Common myeloid progenitor, CD34-positive (primary cell): ENCODE data around the gene VTI1A.

ENCODE experiments used
- CTCF ChIA-PET: fragments of 350-600 bp; sonication (Branson Sonifier 250); formaldehyde crosslinking; loops from one replicate; lab custom pipeline; 2021; ENCODE audit warnings: antibody characterized with exemption; lab: Charles Lee
- POLR2A ChIA-PET: fragments of 350-600 bp; sonication (Branson Sonifier 250); formaldehyde crosslinking; loops from one replicate; lab custom pipeline; 2021; ENCODE audit warnings: antibody characterized with exemption; lab: Charles Lee
- DNase-seq, 3 donors: peaks; one replicate each; pipeline versions ENCODE4 v3.0.0 to v3.0.0-alpha.2; 2013
- H3K27ac ChIP-seq, 2 experiments: 1 replicate in 1 of 2; 2 replicates in 1 of 2; pipeline ENCODE4 v1.7.0; 2013; ENCODE audit warnings: inconsistent platforms in 2 of 2, low read length in 2 of 2, mild to moderate bottlenecking in 2 of 2, low read depth in 1 of 2, moderate library complexity in 1 of 2; ENCODE audit not compliant: severe bottlenecking in 2 of 2, insufficient read depth in 1 of 2, poor library complexity in 1 of 2
- H3K27me3 ChIP-seq, 5 experiments: replicated peaks in 2 of 5; 1 replicate in 3 of 5; 2 replicates in 2 of 5; pipeline versions ENCODE4 v1.6.1 to v1.7.0; 2013; ENCODE audit warnings: low read length in 4 of 5, mild to moderate bottlenecking in 2 of 5, moderate library complexity in 2 of 5, inconsistent platforms in 1 of 5; ENCODE audit not compliant: insufficient read depth in 5 of 5, control insufficient read depth in 4 of 5
- H3K36me3 ChIP-seq, 4 experiments: 1 replicate in 2 of 4; 2 replicates in 2 of 4; pipeline versions ENCODE4 v1.6.1 to v1.7.0; 2013; ENCODE audit warnings: low read length in 3 of 4, control low read depth in 1 of 4, mild to moderate bottlenecking in 1 of 4; ENCODE audit not compliant: control insufficient read depth in 4 of 4, insufficient read depth in 4 of 4
- H3K4me1 ChIP-seq, 4 experiments: 1 replicate in 3 of 4; 2 replicates in 1 of 4; pipeline versions ENCODE4 v1.6.1 to v1.7.1; 2013; ENCODE audit warnings: low read length in 3 of 4, mild to moderate bottlenecking in 3 of 4, control low read depth in 1 of 4, inconsistent platforms in 1 of 4, moderate library complexity in 1 of 4; ENCODE audit not compliant: control insufficient read depth in 4 of 4, insufficient read depth in 4 of 4; ENCODE audit errors: control extremely low read depth in 1 of 4
- H3K4me3 ChIP-seq, 7 experiments: 1 replicate in 4 of 7; 2 replicates in 3 of 7; pipeline versions ENCODE4 v1.5.1 to v1.7.0; 2013; ENCODE audit warnings: mild to moderate bottlenecking in 7 of 7, low read length in 6 of 7, moderate library complexity in 6 of 7, inconsistent platforms in 2 of 7, low read depth in 2 of 7, control low read depth in 1 of 7; ENCODE audit not compliant: insufficient read depth in 4 of 7, control insufficient read depth in 1 of 7; ENCODE audit errors: extremely low read depth in 1 of 7
- H3K9me3 ChIP-seq, 5 experiments: 1 replicate in 4 of 5; 2 replicates in 1 of 5; pipeline versions ENCODE4 v1.6.1 to v1.7.1; 2013; ENCODE audit warnings: low read length in 4 of 5, mild to moderate bottlenecking in 2 of 5, inconsistent platforms in 1 of 5, low read depth in 1 of 5, moderate library complexity in 1 of 5; ENCODE audit not compliant: control insufficient read depth in 4 of 5, insufficient read depth in 2 of 5; ENCODE audit errors: control extremely low read depth in 1 of 5
- WGBS: methylation state at CpG from one replicate; pipeline ENCODE4 v1.1.5; 2013; ENCODE audit not compliant: insufficient coverage; 5-methylcytosine and 5-hydroxymethylcytosine counted together

Gene VTI1A

DNA sequence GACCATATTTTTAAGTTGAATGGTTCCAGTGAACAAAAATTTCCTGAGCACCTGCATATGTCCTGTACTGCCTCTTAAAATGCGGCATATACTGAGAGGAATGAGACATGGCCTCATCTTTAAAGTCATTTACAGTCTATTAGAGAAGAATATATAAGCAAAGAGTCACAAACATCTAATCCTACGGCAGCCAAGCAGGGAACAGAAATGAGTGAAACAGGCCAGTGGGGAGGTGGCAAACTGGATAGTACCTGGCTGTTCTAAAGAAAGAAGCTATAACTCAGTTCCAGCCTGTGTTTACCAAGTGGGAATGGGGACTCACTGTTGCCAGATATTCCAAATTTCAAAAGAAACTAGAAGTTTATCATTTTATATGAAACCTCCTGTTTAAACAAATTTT is 211.4 kb downstream of the VTI1A start:
- ChIA-PET POLR2A (no interaction called here), CTCF (no interaction called here)
- Histone ChIP-seq H3K27me3 (no peaks in the 10 kb centered on the region), H3K4me3 (no peak overlapping the region), H3K9me3 (peaks cover 0 to 14% (median 2%) of the 10 kb centered on the region in 5 experiments), H3K36me3 (peaks cover 0 to 3% (median 0%) of the 10 kb centered on the region in 4 experiments), H3K4me1 (no peaks in the 10 kb centered on the region), H3K27ac (no peak overlapping the region)
- WGBS: 100% methylated on average over 1 of the region's 2 CpGs
- DNase-seq: no peak

GRCh38 chr10:112658900-112659638 is 212.1 kb downstream of the VTI1A start:
- DNase-seq: no peak
- ChIA-PET POLR2A (no interaction called here), CTCF (interaction anchor here (0.7 kb wide), 1 partner anchor 11 kb away, joined by 3 read pairs; no protein-coding TSS in a partner anchor)
- no peak overlapping the region for H3K27ac ChIP-seq
- 100% methylated on average over 3 of the region's 6 CpGs for WGBS
- H3K4me3 ChIP-seq: no peak overlapping the region
- H3K36me3 ChIP-seq: peaks cover 0 to 6% (median 0%) of the 10 kb centered on the region in 4 experiments
- H3K4me1 ChIP-seq: no peaks in the 10 kb centered on the region
- peaks cover 0 to 16% (median 2%) of the 10 kb centered on the region in 5 experiments for H3K9me3 ChIP-seq
- no peaks in the 10 kb centered on the region for H3K27me3 ChIP-seq

- H3K27ac ChIP-seq: no peak overlapping the region
- H3K4me3 ChIP-seq: no peak overlapping the region
- WGBS: no CpG with 5 or more reads among the region's 6 CpGs
- ChIA-PET CTCF (no interaction called here), POLR2A (no interaction called here)
- H3K9me3 ChIP-seq: peaks cover 0 to 16% (median 2%) of the 10 kb centered on the region in 5 experiments
- H3K4me1 ChIP-seq: no peaks in the 10 kb centered on the region
- peaks cover 0 to 12% (median 0%) of the 10 kb centered on the region in 4 experiments for H3K36me3 ChIP-seq
- no peaks in the 10 kb centered on the region for H3K27me3 ChIP-seq
- peak in 1 of 3 donors; percentile 9 for DNase-seq
These were observed 216.5 kb downstream of the VTI1A start for GRCh38 chr10:112663234-112664125.

DNA sequence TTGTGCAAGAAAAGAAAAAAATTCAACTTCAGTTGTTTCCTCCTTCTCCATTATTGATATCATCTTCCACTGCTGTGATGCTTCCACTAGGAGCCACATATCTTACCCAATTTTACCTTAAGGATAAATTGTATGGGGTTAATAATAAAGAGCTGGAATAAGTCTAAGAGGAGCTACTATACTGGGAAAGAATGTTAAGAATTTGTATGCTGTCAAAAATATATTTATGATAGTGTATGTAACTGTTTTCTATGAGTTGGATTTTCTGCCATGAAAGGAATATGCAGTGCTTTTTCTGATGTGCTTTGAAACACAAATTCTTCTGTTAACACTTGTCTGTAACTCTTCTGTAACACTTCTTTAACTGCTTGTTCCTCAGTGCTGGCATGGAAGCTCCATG is 219.1 kb downstream of the VTI1A start:
- Histone ChIP-seq H3K4me3 (no peak overlapping the region), H3K36me3 (peaks cover 0 to 12% (median 3%) of the 10 kb centered on the region in 4 experiments), H3K27ac (no peak overlapping the region), H3K27me3 (no peaks in the 10 kb centered on the region), H3K4me1 (no peaks in the 10 kb centered on the region), H3K9me3 (peaks cover 0 to 16% (median 2%) of the 10 kb centered on the region in 5 experiments)
- ChIA-PET POLR2A (no interaction called here), CTCF (no interaction called here)
- no peak for DNase-seq

GRCh38 chr10:112669989-112670388 is 223.0 kb downstream of the VTI1A start:
- peaks cover 0 to 6% (median 3%) of the 10 kb centered on the region in 4 experiments for H3K36me3 ChIP-seq
- H3K4me3 ChIP-seq: no peak overlapping the region
- H3K27me3 ChIP-seq: no peaks in the 10 kb centered on the region
- WGBS: no CpG with 5 or more reads among the region's 4 CpGs
- no peaks in the 10 kb centered on the region for H3K9me3 ChIP-seq
- POLR2A ChIA-PET: no interaction called here
- peaks cover 0 to 4% (median 0%) of the 10 kb centered on the region in 4 experiments for H3K4me1 ChIP-seq
- DNase-seq: no peak
- no peak overlapping the region for H3K27ac ChIP-seq
- CTCF ChIA-PET: interaction anchor here (1.3 kb wide), 1 partner anchor 10 kb away, joined by 3 read pairs; no protein-coding TSS in a partner anchor

DNA sequence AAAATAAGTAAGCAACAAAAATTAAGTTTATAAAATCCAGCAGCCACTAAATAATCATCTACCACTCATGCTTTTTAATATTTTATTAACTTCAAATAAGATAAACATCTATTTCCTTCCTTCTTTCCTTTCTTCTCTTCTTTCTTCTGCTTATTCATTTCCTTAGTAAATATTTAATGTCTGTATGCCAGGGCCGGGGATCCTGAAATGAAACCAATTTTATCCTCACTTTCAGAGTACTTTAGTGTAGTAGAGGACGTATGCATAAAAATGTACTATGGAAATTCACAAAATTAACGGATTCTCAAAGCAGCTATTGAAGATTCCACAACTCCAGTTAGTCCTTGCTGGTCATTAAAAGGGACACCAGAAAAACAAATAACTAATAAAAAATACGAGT is 224.7 kb downstream of the VTI1A start:
- no CpG with 5 or more reads among the region's 4 CpGs for WGBS
- POLR2A ChIA-PET: no interaction called here

More for the DNA sequence above, 224.7 kb downstream of the VTI1A start:
- H3K9me3 ChIP-seq: no peaks in the 10 kb centered on the region
- H3K4me3 ChIP-seq: no peak overlapping the region
- CTCF ChIA-PET: interaction anchor here (1.2 kb wide), 2 partner anchors 11 to 21 kb away, joined by 3 to 4 read pairs; no protein-coding TSS in a partner anchor
- peaks cover 0 to 4% (median 0%) of the 10 kb centered on the region in 4 experiments for H3K4me1 ChIP-seq
- no peak overlapping the region for H3K27ac ChIP-seq
- no peaks in the 10 kb centered on the region for H3K27me3 ChIP-seq
- DNase-seq: peak in 1 of 3 donors; percentile 15
- H3K36me3 ChIP-seq: peaks cover 0 to 6% (median 4%) of the 10 kb centered on the region in 4 experiments
